Measurements from ENCODE around the gene C3orf62.

Gene C3orf62

DNA sequence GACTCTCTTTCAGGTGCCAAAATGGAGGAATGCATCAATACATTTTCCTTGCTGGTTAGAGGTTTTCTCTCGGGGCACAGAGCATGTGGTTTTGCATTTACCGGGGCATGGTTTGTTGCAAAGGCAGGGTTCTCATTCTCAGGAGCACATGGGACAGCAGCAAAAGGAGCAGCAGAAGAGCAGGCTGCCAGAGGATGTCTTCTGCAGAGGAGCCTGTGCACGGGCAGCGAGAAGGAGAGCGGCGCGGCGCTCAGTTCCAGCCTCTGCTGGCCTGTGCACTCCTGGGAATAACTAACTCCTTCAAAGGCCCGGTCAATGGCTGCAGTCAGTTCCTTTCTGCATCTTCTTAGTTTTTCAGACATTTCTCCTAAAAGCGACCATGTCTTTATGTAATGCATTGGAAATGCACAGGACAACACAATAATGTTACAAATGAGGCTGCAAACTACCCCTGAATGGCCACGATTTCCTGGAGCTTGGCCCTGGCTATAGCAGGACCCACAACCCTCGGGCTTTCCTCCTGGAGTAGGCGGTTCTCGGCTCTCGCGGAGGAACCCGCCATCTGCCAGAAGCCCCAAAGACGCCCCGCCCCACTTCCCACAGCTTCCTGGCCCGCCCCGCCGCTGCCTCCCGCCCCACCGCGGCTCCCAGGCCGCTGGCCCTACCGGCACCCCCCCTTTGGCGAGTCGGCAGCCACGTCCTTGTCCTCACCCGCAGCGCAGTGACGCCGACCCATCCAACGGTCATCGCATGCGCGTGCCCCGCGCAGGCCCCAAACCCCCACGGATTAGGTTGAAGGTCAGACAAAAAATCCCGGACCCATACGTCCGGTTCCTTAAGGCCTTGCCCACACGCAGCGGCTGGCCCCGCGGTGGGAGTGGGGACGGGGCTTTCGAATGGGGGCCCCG, at the start of gene C3orf62:
Gene C3orf62 (minus strand): TSS at position 758 of the 908 bp plus-strand sequence. CDS start 360 bp downstream, at position 398.
- peak; percentile 65 for DNase-seq (ENCODE audit: low spot score)

DNA sequence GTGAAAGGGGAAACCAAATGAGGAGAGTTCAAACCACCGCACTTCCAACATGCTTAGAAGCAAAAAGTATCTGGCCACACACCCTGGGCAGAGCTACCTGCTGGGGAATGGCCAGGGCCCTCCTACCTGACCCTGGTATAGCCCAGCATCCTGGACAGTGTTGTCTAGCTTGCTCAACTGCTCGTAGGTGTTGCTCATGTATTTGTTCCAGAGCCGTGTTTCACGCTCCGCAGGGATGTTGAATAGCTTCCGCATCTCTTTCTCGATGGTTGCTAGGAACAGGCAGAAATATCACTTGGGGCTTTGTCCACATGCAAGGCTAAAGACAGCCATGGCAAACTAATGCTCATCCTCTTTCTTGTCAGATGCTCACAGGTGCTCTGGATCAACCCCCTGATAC, 47.7 kb upstream of the C3orf62 start:
- DNase-seq (ENCODE audit: low spot score) = no peak

DNA sequence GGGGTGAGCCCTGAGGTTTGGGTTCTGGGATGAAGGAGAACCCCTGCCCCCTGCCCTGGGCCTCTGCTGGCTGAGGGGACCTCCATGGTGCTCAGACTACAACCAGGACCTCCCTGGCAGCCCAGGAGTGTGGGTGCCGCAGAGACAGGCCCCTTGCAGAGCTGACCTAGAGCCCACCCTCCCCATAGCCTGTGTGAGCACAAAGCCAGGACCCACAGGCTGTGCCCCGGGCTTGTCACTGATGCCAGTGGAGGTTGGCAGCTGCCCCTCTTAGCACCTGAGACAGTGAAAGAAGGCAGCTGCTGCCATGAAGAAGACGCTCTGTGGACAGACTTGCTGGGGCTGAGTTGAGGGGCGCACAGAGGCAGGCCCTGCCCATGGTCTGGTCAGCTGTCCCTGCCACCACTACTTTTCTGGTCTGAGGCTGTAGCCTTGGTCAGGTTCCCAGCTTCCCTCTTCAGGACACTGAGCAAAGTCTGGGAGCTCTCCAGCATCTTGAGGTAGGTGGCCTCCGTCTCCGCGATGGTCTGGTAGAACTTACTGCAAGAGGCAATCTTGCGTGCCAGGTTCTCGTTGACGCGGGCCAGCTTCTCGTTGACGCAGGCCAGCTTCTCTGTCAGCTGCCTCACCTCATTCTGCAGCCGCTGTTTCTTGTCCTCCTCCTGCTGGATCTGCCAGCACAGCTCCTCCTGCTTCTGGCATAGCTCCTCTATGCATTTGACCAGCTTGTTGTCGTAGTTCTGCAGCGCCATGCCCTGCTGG, 39.8 kb upstream of the C3orf62 start:
- no peak for DNase-seq (ENCODE audit: low spot score)

DNA sequence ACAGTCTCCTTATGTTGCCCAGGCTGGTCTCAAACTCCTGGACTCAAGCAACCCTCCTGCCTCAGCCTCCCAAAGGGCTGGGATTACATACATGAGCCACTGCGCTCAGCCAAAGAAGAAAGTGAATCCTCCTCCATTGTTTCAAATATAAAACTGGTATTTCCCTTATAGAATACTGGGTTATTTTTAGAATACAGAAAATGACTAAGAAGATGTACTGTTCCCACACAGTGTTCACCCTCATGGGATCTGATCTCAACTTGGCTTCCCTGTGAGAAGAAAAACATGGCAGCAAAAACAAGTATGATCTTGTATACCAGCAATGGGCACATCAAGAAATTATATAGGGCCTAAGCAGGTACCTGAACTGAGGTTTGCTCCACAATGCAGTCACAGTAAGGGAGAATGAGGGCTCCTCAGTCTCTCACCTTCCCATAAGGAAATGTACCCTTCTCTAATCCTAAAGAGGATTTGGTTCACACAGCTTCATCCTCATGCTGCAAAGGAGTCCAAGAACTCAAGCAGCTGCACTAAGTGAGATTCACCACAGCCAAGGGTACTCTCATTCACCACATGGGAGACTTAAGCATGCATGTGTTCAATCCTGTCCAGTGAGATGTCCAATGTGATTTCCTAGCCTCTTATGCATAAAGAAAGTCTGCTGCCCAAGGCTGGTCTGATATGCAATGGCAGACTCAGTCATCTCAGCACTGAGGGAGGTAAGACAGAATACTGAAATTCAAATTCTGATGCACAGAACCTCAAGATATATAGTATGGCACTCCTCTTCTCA, 37.1 kb upstream of the C3orf62 start:
- peak; percentile 69 for DNase-seq (ENCODE audit: low spot score)

DNA sequence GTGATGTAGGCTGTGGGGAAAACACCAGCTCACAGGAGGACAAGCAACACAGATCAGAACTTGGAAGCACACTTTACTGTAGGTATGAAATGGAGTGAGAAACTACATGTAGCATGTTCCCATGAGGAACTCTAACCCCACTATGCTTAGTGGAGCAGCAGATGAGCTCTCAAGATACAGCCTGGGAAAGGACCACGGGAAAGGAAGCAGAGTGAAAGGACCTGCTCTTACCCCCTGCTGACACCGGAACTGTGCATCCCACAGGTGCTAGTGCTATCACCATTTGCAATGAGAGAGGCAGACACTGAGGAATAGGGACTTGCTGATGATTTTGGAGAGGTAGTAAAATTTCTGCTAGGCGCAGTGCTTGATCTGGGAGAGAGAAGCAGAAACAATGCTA, 34.3 kb upstream of the C3orf62 start:
- DNase-seq (ENCODE audit: low spot score) = no peak

DNA sequence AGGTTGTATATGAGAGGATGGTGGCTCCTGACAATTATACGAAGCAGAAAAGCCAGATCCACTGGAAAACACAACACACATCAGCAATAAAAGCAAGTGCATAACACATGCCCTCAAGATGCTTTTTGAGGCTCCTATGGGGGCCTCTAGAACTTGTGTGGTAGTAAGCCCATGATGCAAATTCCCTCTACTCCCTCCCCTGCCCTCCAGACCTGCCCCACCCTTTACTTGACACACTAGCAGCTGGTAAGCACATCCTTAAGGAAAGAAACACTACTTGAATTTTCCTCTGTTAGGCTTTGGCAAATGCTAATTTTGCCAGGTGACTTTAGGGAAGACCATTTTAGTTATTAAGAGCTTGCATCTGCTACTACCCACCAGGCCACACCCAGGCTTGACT, 33.6 kb upstream of the C3orf62 start:
- DNase-seq (ENCODE audit: low spot score) = no peak

DNA sequence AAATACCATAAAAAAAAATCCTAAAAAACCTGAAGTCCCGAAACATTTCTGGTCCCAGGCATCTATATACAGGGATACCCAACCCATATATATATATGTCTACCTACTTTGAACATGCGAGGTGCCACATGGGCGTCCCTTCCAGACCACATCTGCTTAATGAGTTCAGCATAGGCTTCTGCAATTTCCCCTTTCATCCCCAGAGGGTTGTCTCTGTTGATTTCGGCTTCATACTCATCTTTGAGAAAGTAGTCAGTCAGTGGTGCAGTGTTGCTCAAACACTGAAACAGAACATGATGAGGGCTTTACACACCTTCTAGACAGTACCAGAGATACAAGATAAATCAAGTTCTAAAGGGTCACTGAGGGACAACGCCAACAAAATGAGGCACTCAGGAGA, 28.6 kb upstream of the C3orf62 start:
- no peak for DNase-seq (ENCODE audit: low spot score)

DNA sequence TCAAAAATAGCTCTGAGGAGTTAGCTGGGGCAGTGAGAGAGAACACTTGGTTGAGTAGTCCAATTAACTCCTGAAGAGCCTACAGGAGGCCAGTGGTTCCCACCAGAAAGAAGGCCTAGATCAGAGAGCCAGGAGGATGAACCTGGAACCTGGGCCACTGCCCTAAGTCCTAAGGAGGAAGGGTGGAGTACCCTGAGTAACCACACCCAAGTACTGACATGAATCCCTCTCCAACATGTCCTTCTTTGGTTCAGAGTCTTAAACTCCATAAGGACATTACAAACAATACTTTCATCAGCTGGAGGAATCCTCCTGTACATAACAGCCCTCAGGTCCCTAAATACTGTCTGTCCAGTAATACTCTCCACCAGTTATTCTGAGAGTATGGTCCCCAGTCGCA, 25.6 kb upstream of the C3orf62 start:
- no peak for DNase-seq (ENCODE audit: low spot score)

DNA sequence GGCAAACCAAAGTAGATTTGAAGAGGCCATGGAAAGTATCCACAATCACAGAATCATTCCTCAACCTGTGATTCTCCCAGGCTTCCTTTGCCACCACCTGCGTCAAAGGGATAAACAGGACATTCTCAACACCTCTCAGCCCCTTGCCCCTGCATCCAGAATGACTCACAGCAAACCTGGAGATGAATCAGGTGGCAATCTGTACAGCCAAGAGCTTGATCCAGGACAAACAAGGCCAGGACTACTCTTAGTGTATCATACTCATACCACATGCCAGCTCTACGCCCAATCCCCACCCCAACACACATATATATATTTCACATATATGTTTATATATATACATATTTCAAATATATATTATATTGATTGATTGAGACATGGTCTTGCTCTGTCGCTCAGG, 23.6 kb upstream of the C3orf62 start:
- no peak for DNase-seq (ENCODE audit: low spot score)

DNA sequence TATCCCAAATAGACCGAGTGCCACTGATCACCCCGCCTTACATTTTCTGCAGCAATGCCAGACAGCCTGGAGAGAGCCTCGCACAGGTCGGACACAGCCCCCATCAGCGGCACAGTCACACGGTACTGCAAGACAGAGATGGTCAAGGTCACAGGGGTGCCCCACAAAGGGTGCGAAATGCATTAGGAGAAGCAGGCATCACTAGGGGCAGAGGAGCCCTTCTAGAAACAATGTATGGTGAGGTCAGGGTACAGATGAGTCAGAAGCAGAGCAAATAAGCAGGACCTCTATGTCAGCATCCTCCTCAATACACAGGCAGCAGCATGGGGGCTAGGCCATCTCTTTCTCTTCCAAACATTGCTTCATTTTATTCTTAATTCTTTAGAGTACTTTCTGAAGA, 21.5 kb upstream of the C3orf62 start:
- DNase-seq (ENCODE audit: low spot score) = no peak

DNA sequence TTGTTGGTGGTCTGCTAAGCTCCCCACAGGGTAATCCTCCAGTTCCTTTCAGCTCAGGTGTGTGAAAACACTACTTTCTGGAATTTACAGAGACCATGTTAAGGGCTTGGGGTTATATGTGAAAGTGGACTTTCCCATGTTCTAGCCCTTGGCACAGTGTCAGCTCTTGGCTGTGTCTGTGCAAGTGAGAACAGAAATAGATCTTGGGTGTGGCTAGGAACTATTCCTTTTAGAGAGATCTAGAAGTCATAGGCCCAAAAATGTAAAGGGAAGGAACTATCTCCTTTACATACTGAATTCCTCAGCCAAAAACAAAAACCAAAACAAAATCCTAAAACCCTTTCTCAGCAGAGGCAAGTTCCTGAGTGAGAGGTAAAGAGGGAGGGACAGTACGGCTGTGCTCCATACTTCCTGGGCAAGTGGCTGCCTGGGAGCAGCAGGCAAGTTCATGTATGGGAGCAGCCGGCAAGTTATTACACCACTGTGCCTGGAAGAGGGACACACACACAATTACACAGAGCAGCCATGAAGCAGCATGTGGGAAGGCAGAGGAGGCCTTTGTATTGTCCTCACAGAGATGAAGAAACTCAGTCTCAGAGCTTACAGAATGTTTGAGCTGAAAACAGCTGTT, 19.9 kb upstream of the C3orf62 start:
- DNase-seq (ENCODE audit: low spot score) = no peak

DNA sequence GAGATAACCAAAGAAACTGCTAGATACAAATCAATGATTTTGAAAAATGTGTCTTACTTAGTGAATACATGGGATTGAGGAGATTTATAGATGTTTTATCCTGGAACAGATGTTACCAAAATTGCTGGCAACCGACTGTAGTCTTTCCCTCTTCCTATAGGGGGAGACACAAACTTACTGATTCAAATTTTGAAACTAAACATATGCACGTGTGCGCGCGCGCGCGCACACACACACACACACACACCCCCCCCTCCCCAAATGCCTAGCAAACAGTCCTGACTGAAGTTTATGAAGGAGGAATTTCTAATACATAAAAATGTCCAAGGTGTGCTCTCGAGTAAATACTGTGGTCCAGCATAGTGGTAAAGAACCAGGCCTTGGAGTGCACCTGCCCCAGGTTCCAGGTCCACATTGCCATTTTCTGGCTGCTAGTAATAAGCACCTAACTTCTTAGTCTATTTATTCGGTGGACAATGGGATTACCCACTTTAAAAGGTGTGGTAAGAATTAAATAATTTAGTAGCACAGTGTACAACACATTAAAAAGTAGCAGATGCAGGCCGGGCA, 18.5 kb upstream of the C3orf62 start:
- peak; percentile 54 for DNase-seq (ENCODE audit: low spot score)

DNA sequence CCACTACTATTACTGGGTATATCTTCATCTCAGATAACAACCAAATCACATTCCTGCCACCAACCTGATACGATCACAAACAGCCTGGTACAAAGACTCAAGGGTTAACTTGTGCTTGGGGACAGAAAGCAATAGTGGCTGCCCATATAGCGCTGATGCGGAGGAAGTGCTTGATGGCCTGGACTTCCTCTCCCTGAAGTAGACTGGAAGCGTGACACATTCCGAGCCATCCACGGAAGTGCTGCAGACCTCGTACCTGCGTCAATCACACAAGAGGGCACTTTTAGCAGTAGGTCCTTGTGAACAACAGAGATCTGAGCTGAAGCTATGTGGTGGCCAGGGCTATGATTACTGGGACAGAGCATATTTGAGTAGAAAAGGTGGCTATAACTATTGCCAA, 17.3 kb upstream of the C3orf62 start:
- peak; percentile 90 for DNase-seq (ENCODE audit: low spot score)

DNA sequence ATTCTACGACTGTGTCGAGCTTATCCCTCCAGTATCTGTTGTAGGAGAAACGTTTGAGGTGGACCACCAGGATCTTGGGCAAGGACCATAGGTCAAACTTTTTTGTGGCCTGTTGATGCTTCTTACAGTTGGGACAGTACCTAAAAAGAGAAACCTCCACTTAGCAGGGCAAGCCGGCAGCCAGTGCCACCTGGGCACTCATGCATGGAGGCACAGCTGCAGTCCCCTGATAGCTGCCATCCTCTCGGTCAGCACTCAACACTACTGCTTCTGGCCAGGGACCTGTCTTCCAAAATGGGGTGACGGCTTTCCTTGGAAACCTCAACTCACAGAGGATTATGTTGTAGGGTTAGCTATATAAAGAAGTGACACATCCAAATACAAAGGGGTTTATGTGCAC, 7.0 kb upstream of the C3orf62 start:
- DNase-seq (ENCODE audit: low spot score) = no peak

DNA sequence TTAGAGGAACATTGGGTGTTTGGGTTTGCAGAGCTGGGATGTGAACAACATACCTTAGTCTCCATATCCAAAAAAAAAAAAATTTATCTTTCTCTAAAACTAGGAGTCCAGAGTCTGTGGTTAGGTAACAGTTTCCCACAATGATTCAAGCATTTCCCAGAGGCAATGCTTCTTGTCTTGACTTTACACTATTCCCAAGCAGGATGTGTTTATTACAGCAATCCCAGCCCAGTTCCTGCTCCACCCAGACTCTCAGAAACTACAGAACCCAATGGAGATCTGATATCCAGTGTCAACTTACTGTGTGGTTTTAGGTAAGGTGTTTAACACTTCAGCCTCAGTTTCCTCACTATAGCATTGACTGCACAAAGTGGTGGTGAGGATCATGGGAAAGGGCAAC, 2.3 kb upstream of the C3orf62 start:
- no peak for DNase-seq (ENCODE audit: low spot score)

DNA sequence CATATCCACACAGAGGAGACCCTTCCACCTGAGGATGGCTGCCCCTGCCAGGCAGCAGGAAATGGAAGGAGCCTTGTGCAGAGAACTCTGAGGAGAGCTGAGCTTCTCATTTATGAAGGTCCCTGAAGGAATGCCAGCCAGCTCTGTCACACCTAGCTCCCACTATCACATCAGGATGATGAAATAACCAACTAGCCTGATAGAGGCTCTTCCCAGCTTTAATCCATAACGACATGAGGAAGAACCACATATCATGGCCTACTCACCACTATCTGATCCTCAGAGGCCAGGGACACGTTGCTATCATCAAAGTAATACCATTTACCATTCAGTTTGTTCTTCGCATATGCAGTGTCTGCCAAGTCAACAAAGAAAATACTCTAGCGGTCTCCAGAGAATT, 1.5 kb upstream of the C3orf62 start:
- DNase-seq (ENCODE audit: low spot score) = no peak

DNA sequence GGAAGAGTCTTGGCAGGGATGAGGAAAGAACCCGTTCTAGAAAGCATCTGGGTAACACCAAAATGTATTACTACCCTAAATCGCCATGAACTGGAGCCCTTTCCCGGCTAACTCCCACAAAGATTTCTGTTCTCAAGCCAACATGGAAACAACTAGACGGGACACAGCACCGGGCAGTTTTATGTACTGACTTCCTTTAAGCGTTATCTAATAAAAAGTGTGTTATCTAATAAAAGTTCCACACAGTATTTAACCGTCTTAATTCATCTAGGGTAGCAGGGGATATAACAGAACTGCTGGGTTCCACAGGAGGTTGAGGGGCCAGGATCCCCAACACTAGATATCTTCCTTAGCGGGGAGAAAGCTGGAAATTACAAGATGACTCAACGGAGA, 347 bp upstream of the C3orf62 start:
- no peak for DNase-seq (ENCODE audit: low spot score)

DNA sequence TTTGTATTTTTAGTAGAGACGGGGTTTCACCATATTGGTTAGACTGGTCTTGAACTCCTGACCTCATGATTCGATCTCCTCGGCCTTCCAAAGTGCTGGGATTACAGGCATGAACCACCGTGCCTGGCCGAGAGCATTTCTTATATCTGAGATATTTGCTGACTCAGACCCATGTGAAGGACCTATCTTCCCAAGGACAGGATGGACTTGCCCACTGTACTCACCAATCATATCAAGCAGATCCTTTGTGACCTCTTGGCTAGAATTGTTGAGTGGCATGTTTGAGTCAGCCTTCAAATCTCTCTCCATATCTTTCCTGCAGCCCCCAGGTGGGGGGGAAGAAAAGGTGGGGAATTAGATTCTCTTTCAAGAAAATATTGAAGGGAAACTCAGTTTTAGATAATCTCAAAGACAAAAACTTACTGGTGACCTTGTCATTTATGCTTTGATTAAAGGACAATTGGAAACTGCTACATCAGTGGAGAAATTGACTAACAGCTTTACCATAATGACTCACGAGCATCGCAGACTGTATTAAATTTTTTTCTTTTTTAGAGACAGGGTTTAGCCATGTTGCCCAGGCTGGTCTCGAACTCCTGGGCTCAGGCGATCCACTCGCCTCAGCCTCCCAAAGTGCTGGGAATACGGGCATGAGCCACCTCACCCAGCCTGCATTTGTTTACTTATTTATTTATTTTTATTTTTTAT, 3.1 kb downstream of the C3orf62 start:
- DNase-seq (ENCODE audit: low spot score) = no peak

DNA sequence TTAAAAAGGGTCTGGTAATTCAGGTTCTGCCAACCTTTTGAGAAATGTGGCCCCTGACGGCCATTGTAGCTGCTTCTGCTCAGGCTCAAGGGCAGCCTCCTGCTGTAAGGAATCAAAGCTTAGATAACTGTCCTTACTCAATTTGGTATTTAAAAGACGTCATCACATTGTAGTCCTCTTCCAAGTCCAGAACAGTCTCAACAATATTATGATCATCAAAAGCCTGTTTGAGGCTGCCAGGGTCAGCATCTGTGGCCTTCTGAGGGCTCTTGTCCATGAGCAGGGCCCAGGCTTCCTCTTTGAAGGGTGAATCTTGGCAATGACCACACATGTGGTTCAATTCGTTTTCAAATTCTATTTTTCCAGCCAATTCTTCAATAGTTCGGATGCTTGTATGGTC, 6.0 kb downstream of the C3orf62 start:
- DNase-seq (ENCODE audit: low spot score) = no peak

DNA sequence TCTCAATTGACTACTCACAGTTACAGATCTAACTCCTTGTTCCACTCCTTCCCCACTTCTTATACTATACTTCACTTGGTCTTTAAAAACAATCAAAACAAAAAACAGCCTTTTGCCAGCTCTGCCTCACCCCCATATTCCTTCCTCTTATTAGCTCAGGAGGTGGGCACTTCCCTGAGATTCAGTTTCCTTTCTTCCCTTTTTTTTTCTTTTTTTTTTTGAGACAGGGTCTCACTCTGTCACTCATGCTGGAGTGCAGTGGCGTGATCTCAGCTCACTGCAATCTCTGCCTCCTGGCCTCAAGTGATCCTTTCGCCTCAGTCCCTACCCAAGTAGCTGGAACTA, 6.9 kb downstream of the C3orf62 start:
- no peak for DNase-seq (ENCODE audit: low spot score)
